ENCODE data around the gene BTBD2.

- TF ChIP-seq, protein P1, sequence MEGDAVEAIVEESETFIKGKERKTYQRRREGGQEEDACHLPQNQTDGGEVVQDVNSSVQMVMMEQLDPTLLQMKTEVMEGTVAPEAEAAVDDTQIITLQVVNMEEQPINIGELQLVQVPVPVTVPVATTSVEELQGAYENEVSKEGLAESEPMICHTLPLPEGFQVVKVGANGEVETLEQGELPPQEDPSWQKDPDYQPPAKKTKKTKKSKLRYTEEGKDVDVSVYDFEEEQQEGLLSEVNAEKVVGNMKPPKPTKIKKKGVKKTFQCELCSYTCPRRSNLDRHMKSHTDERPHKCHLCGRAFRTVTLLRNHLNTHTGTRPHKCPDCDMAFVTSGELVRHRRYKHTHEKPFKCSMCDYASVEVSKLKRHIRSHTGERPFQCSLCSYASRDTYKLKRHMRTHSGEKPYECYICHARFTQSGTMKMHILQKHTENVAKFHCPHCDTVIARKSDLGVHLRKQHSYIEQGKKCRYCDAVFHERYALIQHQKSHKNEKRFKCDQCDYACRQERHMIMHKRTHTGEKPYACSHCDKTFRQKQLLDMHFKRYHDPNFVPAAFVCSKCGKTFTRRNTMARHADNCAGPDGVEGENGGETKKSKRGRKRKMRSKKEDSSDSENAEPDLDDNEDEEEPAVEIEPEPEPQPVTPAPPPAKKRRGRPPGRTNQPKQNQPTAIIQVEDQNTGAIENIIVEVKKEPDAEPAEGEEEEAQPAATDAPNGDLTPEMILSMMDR (IDR thresholded peaks at IDR 0.05), result no peak
- TF ChIP-seq POLR2A (IDR thresholded peaks at IDR 0.05), result no peak
- no peak for TF ChIP-seq POLR2AphosphoS5 (IDR thresholded peaks at IDR 0.05)
Measured at GRCh38 chr19:2036424-2036823, 20.9 kb upstream of the BTBD2 start.
